Neural cell (in vitro differentiated cells): ENCODE measurements around the gene NGB.

ENCODE experiments used
- CTCF ChIP-seq: fragments of 450-650 bp; IDR thresholded peaks from 2 replicates; pipeline ENCODE4 v1.5.1; 2014; ENCODE audit warnings: antibody characterized with exemption, mild to moderate bottlenecking, moderate library complexity; ENCODE audit not compliant: poor library complexity, severe bottlenecking
- EP300 ChIP-seq: fragments of 450-650 bp; conservative IDR thresholded peaks from 2 replicates; pipeline ENCODE4 v1.6.1; 2014; ENCODE audit warnings: antibody characterized with exemption, mild to moderate bottlenecking, moderate library complexity; ENCODE audit not compliant: poor library complexity, severe bottlenecking
- EZH2 ChIP-seq: fragments of 200-600, 300-800 bp; shearing (Covaris generic), sonication (generic); IDR thresholded peaks from 2 replicates; pipeline ENCODE4 v1.6.1; 2014; ENCODE audit warnings: antibody characterized with exemption, low read length, borderline replicate concordance, mild to moderate bottlenecking; ENCODE audit not compliant: insufficient read depth, poor library complexity, severe bottlenecking
- POLR2AphosphoS5 ChIP-seq: IDR thresholded peaks from 2 replicates; pipeline ENCODE4 v1.6.1; 2012
- RAD21 ChIP-seq: fragments of 450-650 bp; conservative IDR thresholded peaks from 2 replicates; pipeline ENCODE4 v1.6.1; 2014; ENCODE audit warnings: antibody characterized with exemption, mild to moderate bottlenecking, moderate library complexity
- REST ChIP-seq: IDR thresholded peaks from 2 replicates; pipeline ENCODE4 v1.6.1; 2012; ENCODE audit warnings: borderline replicate concordance
- SMC3 ChIP-seq: fragments of 450-650 bp; conservative IDR thresholded peaks from 2 replicates; pipeline ENCODE4 v1.6.1; 2014; ENCODE audit warnings: antibody characterized with exemption, mild to moderate bottlenecking, moderate library complexity; ENCODE audit not compliant: poor library complexity
- TAF1 ChIP-seq: IDR thresholded peaks from 2 replicates; pipeline ENCODE4 v1.6.1; 2012; ENCODE audit warnings: low read depth

GRCh38 chr14:77268989-77269600, 1.9 kb downstream of the NGB start:
- no peak for TF ChIP-seq CTCF
- TF ChIP-seq RAD21, result no peak
- TF ChIP-seq POLR2AphosphoS5, result no peak
- TF ChIP-seq TAF1, result no peak
- TF ChIP-seq REST, result no peak
- no peak for TF ChIP-seq EP300
- TF ChIP-seq EZH2, result no peak
- TF ChIP-seq SMC3, result no peak
